ENCODE data around the gene UQCRFS1.

DNA sequence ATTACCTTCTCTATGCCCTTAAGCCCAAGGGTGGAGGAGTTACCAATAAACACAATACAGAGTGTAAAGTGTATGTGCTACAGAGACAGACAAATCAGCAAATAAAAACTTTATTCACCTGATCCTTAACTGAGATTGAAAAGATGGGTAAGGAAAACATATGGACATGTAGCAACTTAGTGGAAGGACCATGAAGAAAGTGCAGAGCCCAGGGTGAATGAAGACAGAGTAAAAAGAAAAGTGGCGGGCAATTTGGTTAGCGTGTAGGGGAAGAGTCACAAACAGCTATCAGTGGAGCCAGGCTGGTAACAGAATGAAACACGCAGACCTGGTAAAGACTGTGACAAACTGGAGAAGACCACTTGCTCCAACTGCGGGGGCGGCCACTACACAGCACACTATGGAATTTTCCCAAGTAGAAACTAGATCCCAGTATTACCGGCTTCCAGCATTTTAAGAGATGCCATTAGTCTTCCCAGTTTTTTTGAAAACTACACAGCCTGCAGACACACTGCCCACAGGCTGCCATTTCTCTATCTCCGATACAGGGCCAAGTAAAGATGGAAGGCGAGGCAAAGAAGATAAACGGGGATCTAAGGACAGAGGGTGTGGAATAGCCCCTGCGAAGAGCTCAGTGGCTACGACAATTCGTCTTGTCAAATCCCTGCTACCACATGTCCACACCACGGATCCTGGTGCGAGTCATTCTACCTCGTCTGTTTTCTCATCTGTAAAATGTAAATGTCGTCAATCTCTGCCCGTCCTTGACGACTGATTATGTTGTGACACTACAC lies 1.2 kb downstream of the UQCRFS1 start:
- TF ChIP-seq EZH2 (IDR thresholded peaks at IDR 0.05; ENCODE audit: low read length) = no peak
- TF ChIP-seq, protein P1, sequence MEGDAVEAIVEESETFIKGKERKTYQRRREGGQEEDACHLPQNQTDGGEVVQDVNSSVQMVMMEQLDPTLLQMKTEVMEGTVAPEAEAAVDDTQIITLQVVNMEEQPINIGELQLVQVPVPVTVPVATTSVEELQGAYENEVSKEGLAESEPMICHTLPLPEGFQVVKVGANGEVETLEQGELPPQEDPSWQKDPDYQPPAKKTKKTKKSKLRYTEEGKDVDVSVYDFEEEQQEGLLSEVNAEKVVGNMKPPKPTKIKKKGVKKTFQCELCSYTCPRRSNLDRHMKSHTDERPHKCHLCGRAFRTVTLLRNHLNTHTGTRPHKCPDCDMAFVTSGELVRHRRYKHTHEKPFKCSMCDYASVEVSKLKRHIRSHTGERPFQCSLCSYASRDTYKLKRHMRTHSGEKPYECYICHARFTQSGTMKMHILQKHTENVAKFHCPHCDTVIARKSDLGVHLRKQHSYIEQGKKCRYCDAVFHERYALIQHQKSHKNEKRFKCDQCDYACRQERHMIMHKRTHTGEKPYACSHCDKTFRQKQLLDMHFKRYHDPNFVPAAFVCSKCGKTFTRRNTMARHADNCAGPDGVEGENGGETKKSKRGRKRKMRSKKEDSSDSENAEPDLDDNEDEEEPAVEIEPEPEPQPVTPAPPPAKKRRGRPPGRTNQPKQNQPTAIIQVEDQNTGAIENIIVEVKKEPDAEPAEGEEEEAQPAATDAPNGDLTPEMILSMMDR (optimal IDR thresholded peaks at IDR 0.05 in 1 of 3, IDR thresholded peaks at IDR 0.05 in 1 of 3, conservative IDR thresholded peaks at IDR 0.05 in 1 of 3; ENCODE audit: extremely low read depth in 1 of 3, insufficient read depth in 2 of 3, low read length in 3 of 3) = no peak
